Measurements from ENCODE around the gene ZNF827. TPM values are rescaled to one million over a fixed set of nuclear protein-coding genes. Genes with fewer than 3 reads are reported as not detected.

Gene ZNF827
- total and polyA plus RNA-seq, 4 donors: 2.6 to 29.2 (median 12.3) TPM

DNA sequence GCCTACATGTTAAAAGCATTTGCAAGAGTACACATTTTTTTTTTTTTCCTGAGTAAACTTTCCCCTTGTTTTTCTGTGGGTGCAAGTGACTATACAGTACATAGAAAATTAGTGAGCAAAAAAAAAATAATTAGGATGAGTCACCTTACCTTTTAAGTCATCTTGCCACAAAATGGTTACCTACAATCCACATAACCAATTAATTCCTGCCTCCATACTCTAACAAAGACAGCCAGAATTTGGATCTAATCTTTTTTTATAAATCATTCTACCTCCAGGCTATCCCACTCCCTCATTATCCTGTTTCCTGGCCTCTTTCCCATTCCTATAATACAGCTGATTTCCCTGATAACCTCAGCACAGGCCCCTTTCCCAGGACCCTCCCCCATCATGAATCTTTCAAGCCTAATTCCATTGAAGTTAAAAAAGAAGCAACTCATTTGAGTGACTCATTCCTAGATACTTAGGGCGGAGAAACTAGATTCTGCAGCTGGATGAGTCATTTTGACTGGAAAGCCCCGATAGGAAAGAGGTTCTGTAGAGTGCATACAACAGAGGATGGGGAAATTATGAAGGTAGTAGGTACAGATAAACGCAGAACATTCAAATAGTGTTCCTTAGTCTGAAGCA lies 130.5 kb downstream of the ZNF827 start:
- Histone ChIP-seq H3K9me3 (ENCODE audit: control insufficient read depth, low read length) (no peaks in the 10 kb centered on the region), H3K27me3 (ENCODE audit: control insufficient read depth in 1 of 2, insufficient read depth in 2 of 2, low read length in 1 of 2) (no peaks in the 10 kb centered on the region), H3K4me1 (ENCODE audit: control insufficient read depth in 1 of 2, insufficient read depth in 2 of 2, low read length in 2 of 2) (peaks cover 0 to 5% of the 10 kb centered on the region in 2 donors), H3K4me3 (ENCODE audit: low read length in 2 of 2) (no peak overlapping the region), H3K27ac (ENCODE audit: low read depth in 1 of 2, low read length in 2 of 2) (no peak overlapping the region), H3K36me3 (ENCODE audit: control insufficient read depth in 1 of 2, insufficient read depth in 2 of 2, low read length in 1 of 2) (no peaks in the 10 kb centered on the region)
- intact Hi-C loops (cut with DNase I): loop anchor here in 1 of 2 donors (10.0 kb wide), 2 partner anchors 73 to 183 kb away; no protein-coding TSS in a partner anchor
- DNase-seq (no peak), ATAC-seq (ENCODE audit: low FRiP score) (peak; percentile 64)
- 21% methylated on average over 3 of the region's 3 CpGs for WGBS, 2 donors

DNA sequence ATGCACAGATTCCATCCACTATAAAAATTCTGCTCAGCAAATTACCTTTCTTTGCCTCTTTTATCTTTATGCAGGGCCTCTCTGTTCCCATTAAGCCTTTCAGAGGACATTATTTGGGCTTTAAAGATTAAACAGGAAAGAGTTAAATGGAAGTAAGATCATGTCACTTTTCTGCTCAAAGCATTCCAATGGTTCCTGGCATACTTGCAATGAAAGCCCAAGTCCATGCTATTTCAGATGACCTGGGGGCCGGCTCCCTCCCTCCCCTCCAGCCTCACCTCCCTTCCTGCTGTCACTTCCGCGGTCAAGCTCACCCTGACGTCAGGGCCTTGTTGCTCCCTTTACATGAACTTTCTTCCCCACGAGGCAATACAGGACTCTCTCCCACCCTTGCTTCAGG lies 133.1 kb downstream of the ZNF827 start:
- ATAC-seq (ENCODE audit: low FRiP score): no peak
- no peak for DNase-seq
- intact Hi-C loops (cut with DNase I): loop anchor here in 1 of 2 donors (10.0 kb wide), 2 partner anchors 71 to 181 kb away; no protein-coding TSS in a partner anchor
- Histone ChIP-seq H3K4me3 (ENCODE audit: low read length in 2 of 2) (no peak overlapping the region), H3K27ac (ENCODE audit: low read depth in 1 of 2, low read length in 2 of 2) (no peak overlapping the region), H3K27me3 (ENCODE audit: control insufficient read depth in 1 of 2, insufficient read depth in 2 of 2, low read length in 1 of 2) (no peaks in the 10 kb centered on the region), H3K4me1 (ENCODE audit: control insufficient read depth in 1 of 2, insufficient read depth in 2 of 2, low read length in 2 of 2) (peaks cover 0 to 5% of the 10 kb centered on the region in 2 donors), H3K9me3 (ENCODE audit: control insufficient read depth, low read length) (no peaks in the 10 kb centered on the region), H3K36me3 (ENCODE audit: control insufficient read depth in 1 of 2, insufficient read depth in 2 of 2, low read length in 1 of 2) (no peaks in the 10 kb centered on the region)
- 52 to 58% methylated on average over 5 of the region's 5 CpGs for WGBS, 2 donors

DNA sequence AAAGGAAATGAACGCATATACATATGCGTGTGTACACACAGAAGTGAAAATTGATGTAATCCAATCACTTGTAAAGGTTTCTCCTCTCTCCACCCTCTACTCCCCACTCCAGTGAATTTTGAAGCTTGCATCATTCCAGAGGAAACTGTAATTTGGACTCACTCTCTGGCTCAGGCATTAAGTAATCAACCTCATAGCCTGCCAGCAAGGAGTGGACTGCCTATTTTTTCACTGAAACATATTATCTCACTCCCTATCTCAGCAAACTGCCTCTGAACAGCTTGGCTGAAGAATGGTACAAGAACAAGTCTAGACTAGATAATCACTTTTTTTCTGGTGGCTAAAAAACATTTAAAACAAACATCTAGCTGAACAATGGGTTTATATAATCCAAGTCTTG lies 134.5 kb downstream of the ZNF827 start:
- Histone ChIP-seq H3K36me3 (ENCODE audit: control insufficient read depth in 1 of 2, insufficient read depth in 2 of 2, low read length in 1 of 2) (no peaks in the 10 kb centered on the region), H3K4me1 (ENCODE audit: control insufficient read depth in 1 of 2, insufficient read depth in 2 of 2, low read length in 2 of 2) (peaks cover 0 to 5% of the 10 kb centered on the region in 2 donors), H3K27me3 (ENCODE audit: control insufficient read depth in 1 of 2, insufficient read depth in 2 of 2, low read length in 1 of 2) (no peaks in the 10 kb centered on the region), H3K4me3 (ENCODE audit: low read length in 2 of 2) (no peak overlapping the region), H3K27ac (ENCODE audit: low read depth in 1 of 2, low read length in 2 of 2) (no peak overlapping the region), H3K9me3 (ENCODE audit: control insufficient read depth, low read length) (no peaks in the 10 kb centered on the region)
- ATAC-seq (ENCODE audit: low FRiP score) (peak; percentile 87), DNase-seq (no peak)
- intact Hi-C loops (cut with DNase I): loop anchor here (5.0 to 10.0 kb wide), 3 partner anchors 67 to 179 kb away; no protein-coding TSS in a partner anchor
- 11 to 15% methylated on average over 2 of the region's 2 CpGs for WGBS, 2 donors

DNA sequence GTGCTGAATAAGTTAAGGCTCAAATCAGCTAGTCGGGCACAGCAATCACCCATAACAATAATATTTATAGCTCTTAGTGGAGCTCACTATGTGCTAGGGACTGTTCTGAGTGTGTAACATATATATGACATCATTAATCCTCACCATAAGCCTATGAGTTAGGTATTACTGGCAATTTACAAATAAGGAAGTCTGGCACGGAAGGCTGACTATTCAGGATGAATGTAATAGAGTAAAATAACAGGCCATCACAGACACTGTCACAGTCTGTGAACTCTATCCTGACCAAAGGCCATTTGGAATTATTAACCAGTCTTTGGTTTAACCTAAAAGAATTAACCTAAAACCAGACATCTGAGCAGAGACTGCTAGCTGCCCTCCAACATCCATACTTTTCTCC lies 139.4 kb downstream of the ZNF827 start:
- Histone ChIP-seq H3K9me3 (ENCODE audit: control insufficient read depth, low read length) (no peaks in the 10 kb centered on the region), H3K4me1 (ENCODE audit: control insufficient read depth in 1 of 2, insufficient read depth in 2 of 2, low read length in 2 of 2) (peaks cover 0 to 3% of the 10 kb centered on the region in 2 donors), H3K27me3 (ENCODE audit: control insufficient read depth in 1 of 2, insufficient read depth in 2 of 2, low read length in 1 of 2) (no peaks in the 10 kb centered on the region), H3K27ac (ENCODE audit: low read depth in 1 of 2, low read length in 2 of 2) (no peak overlapping the region), H3K36me3 (ENCODE audit: control insufficient read depth in 1 of 2, insufficient read depth in 2 of 2, low read length in 1 of 2) (no peaks in the 10 kb centered on the region), H3K4me3 (ENCODE audit: low read length in 2 of 2) (no peak overlapping the region)
- WGBS, 2 donors: 91% methylated on average over 2 of the region's 2 CpGs
- no peak for ATAC-seq (ENCODE audit: low FRiP score)
- no peak for DNase-seq
- intact Hi-C loops (cut with DNase I): no loop called here

DNA sequence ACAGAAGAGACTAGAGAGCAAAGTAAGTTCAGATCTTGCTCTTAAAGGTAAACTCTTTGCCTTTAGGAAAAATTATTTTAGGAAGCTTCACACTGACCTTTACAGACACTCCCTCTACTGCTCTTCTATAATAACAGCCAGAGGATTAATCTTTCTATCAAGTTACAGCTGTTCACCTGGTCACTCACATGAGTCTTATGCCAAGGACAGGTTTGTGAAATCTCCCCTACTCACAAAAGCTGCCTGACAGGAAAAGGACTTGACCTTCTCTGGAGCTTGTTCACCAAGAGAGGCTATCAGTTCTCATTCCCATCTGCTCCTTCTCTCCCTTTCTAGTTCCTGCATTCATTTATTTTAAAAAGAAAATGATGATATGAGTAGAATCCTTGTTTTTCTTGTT lies 141.3 kb downstream of the ZNF827 start:
- Histone ChIP-seq H3K36me3 (ENCODE audit: control insufficient read depth in 1 of 2, insufficient read depth in 2 of 2, low read length in 1 of 2) (no peaks in the 10 kb centered on the region), H3K27me3 (ENCODE audit: control insufficient read depth in 1 of 2, insufficient read depth in 2 of 2, low read length in 1 of 2) (no peaks in the 10 kb centered on the region), H3K27ac (ENCODE audit: low read depth in 1 of 2, low read length in 2 of 2) (no peak overlapping the region), H3K4me3 (ENCODE audit: low read length in 2 of 2) (no peak overlapping the region), H3K9me3 (ENCODE audit: control insufficient read depth, low read length) (no peaks in the 10 kb centered on the region), H3K4me1 (ENCODE audit: control insufficient read depth in 1 of 2, insufficient read depth in 2 of 2, low read length in 2 of 2) (no peaks in the 10 kb centered on the region)
- DNase-seq (no peak), ATAC-seq (ENCODE audit: low FRiP score) (no peak)
- intact Hi-C loops (cut with DNase I): no loop called here

DNA sequence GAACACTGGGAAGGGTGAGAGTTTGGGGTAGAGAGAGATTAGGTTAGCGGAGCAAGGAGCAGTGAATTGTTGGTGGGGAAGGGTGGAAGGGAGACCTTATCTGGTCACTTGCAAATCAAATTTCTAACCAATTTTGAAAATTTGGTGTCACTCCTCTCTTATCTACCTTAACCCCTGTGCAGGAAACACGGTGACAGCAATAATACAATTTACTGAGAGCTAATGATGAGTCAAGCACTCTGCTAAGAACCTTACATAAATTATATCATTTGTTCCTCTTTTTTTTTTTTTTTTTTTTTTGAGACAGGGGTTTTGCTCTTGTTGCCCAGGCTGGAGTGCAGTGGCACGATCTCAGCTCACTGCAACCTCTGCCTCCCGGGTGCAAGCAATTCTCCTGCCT lies 142.3 kb downstream of the ZNF827 start:
- intact Hi-C loops (cut with DNase I): no loop called here
- no peaks in the 10 kb centered on the region for H3K9me3 ChIP-seq (ENCODE audit: control insufficient read depth, low read length)
- H3K27ac ChIP-seq (ENCODE audit: low read depth in 1 of 2, low read length in 2 of 2): no peak overlapping the region
- DNase-seq: no peak
- H3K4me3 ChIP-seq (ENCODE audit: low read length in 2 of 2): no peak overlapping the region
- H3K27me3 ChIP-seq (ENCODE audit: control insufficient read depth in 1 of 2, insufficient read depth in 2 of 2, low read length in 1 of 2): no peaks in the 10 kb centered on the region
- no peaks in the 10 kb centered on the region for H3K36me3 ChIP-seq (ENCODE audit: control insufficient read depth in 1 of 2, insufficient read depth in 2 of 2, low read length in 1 of 2)
- 94 to 96% methylated on average over 4 of the region's 4 CpGs for WGBS, 2 donors
- H3K4me1 ChIP-seq (ENCODE audit: control insufficient read depth in 1 of 2, insufficient read depth in 2 of 2, low read length in 2 of 2): no peaks in the 10 kb centered on the region
- no peak for ATAC-seq (ENCODE audit: low FRiP score)

DNA sequence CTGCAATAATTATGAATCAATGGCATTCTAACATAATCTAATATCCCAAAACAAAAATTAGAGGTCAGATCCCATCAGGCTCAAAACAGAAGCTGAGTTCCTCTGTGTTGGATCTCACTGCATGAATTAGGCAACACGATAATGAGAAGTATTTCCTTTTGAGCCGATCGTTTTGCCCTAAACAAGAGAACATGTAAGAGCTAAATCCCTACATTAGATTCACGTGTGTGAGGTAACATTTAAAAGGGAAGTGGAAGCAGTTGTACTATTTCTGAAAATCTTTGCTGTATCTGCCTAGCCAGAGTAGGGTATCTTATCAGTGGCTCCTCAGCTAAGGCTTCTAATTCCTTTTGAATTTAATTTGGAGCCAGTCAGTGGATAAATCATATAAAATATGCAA lies 143.1 kb downstream of the ZNF827 start:
- intact Hi-C loops (cut with DNase I): no loop called here
- ATAC-seq (ENCODE audit: low FRiP score) (no peak), DNase-seq (no peak)
- 89 to 92% methylated on average over 4 of the region's 4 CpGs for WGBS, 2 donors
- Histone ChIP-seq H3K36me3 (ENCODE audit: control insufficient read depth in 1 of 2, insufficient read depth in 2 of 2, low read length in 1 of 2) (no peaks in the 10 kb centered on the region), H3K27me3 (ENCODE audit: control insufficient read depth in 1 of 2, insufficient read depth in 2 of 2, low read length in 1 of 2) (no peaks in the 10 kb centered on the region), H3K9me3 (ENCODE audit: control insufficient read depth, low read length) (no peaks in the 10 kb centered on the region), H3K4me1 (ENCODE audit: control insufficient read depth in 1 of 2, insufficient read depth in 2 of 2, low read length in 2 of 2) (no peaks in the 10 kb centered on the region), H3K4me3 (ENCODE audit: low read length in 2 of 2) (no peak overlapping the region), H3K27ac (ENCODE audit: low read depth in 1 of 2, low read length in 2 of 2) (no peak overlapping the region)

DNA sequence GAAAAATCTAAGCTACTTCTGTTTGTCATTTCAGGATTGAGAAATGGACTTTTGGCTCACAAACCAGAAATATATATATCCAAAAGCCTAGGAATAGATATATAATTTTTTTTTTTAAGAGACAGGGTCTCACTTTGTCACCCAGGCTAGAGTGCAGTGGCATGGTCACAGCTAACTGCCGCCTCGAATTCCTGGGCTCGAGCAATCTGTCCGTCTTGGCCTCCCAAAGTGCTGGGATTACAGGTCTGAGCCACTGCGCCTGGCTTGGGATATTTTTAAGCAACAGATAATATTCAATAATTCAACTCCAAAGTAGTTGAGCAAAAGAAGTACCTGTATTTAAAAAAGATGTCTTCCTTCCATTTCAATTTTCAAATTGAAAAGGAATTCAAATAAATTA lies 146.2 kb downstream of the ZNF827 start:
- no peak for ATAC-seq (ENCODE audit: low FRiP score)
- Histone ChIP-seq H3K36me3 (ENCODE audit: control insufficient read depth in 1 of 2, insufficient read depth in 2 of 2, low read length in 1 of 2) (no peaks in the 10 kb centered on the region), H3K27ac (ENCODE audit: low read depth in 1 of 2, low read length in 2 of 2) (no peak overlapping the region), H3K4me3 (ENCODE audit: low read length in 2 of 2) (no peak overlapping the region), H3K4me1 (ENCODE audit: control insufficient read depth in 1 of 2, insufficient read depth in 2 of 2, low read length in 2 of 2) (no peaks in the 10 kb centered on the region), H3K9me3 (ENCODE audit: control insufficient read depth, low read length) (no peaks in the 10 kb centered on the region), H3K27me3 (ENCODE audit: control insufficient read depth in 1 of 2, insufficient read depth in 2 of 2, low read length in 1 of 2) (no peaks in the 10 kb centered on the region)
- intact Hi-C loops (cut with DNase I): no loop called here
- DNase-seq: no peak
- WGBS, 2 donors: 96 to 97% methylated on average over 5 of the region's 5 CpGs

DNA sequence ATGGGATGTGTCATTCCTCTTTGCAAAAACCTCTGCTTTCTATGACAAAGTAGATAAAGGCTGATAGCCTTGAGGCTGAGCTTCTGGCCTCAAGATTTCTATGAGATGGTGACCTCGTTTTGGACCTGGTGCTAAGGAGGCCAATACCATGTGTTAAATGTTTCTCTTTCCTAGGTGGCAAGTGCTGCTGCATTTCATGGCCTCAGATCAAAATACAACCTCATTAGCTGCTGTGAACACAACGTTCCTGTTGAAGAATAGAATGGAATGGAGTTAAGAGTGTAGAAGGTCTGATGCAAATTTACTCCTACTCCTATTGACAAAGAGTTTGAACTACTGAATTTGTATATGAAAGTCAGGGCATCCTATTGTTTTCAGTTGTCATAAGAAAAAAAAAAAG lies 146.6 kb downstream of the ZNF827 start:
- intact Hi-C loops (cut with DNase I): no loop called here
- Histone ChIP-seq H3K4me3 (ENCODE audit: low read length in 2 of 2) (no peak overlapping the region), H3K36me3 (ENCODE audit: control insufficient read depth in 1 of 2, insufficient read depth in 2 of 2, low read length in 1 of 2) (no peaks in the 10 kb centered on the region), H3K27me3 (ENCODE audit: control insufficient read depth in 1 of 2, insufficient read depth in 2 of 2, low read length in 1 of 2) (no peaks in the 10 kb centered on the region), H3K9me3 (ENCODE audit: control insufficient read depth, low read length) (no peaks in the 10 kb centered on the region), H3K4me1 (ENCODE audit: control insufficient read depth in 1 of 2, insufficient read depth in 2 of 2, low read length in 2 of 2) (no peaks in the 10 kb centered on the region), H3K27ac (ENCODE audit: low read depth in 1 of 2, low read length in 2 of 2) (no peak overlapping the region)
- 18 to 20% methylated on average over 2 of the region's 2 CpGs for WGBS, 2 donors
- no peak for DNase-seq
- ATAC-seq (ENCODE audit: low FRiP score): no peak

Data from aorta (tissue), 5 donors.